RWPE2 (cell line): ENCODE measurements around the gene DNAJB1.
"Not testable (repeated sequence)": the region's sequence is repeated elsewhere in the genome, so short reads cannot be mapped to it uniquely, and the experiment has no call there.

Experiments
- ATAC-seq: fragments of 200-7000 bp; cut with Tn5 transposase; 3 replicates; pipeline ENCODE4 v1.9.1; 2021; ENCODE audit warnings: low read depth
- DNase-seq: peaks from one replicate; pipeline ENCODE4 v3.0.0-alpha.2; 2020; ENCODE audit warnings: low spot score
- H3K27ac ChIP-seq: fragments of 450-650 bp; 2 replicates; pipeline ENCODE4 v1.5.1; 2017; ENCODE audit warnings: mild to moderate bottlenecking; ENCODE audit not compliant: poor library complexity, severe bottlenecking
- H3K27me3 ChIP-seq: fragments of 250-450 bp; sonication (Bioruptor Pico); 2 replicates; pipeline ENCODE4 v1.5.1; 2021; ENCODE audit warnings: mild to moderate bottlenecking, moderate library complexity; ENCODE audit not compliant: insufficient read depth, poor library complexity, severe bottlenecking
- H3K36me3 ChIP-seq: fragments of 250-450 bp; sonication (Bioruptor Pico); 2 replicates; pipeline ENCODE4 v1.5.1; 2020; ENCODE audit warnings: low read depth, mild to moderate bottlenecking, moderate library complexity
- H3K4me1 ChIP-seq: fragments of 250-450 bp; sonication (Bioruptor Pico); 2 replicates; pipeline ENCODE4 v1.5.1; 2021; ENCODE audit warnings: mild to moderate bottlenecking, moderate library complexity; ENCODE audit not compliant: insufficient read depth, poor library complexity, severe bottlenecking
- H3K4me3 ChIP-seq: fragments of 250-450 bp; sonication (Bioruptor Pico); 2 replicates; pipeline ENCODE4 v1.5.1; 2021; ENCODE audit warnings: mild to moderate bottlenecking, moderate library complexity; ENCODE audit not compliant: severe bottlenecking
- H3K9me3 ChIP-seq: fragments of 250-450 bp; sonication (Bioruptor Pico); 2 replicates; pipeline ENCODE4 v1.5.1; 2021; ENCODE audit warnings: mild to moderate bottlenecking, moderate library complexity; ENCODE audit not compliant: severe bottlenecking
- CTCF ChIP-seq: fragments of 450-650 bp; IDR thresholded peaks from one replicate; pipeline ENCODE4 v1.5.1; 2017; ENCODE audit warnings: mild to moderate bottlenecking, moderate library complexity; ENCODE audit not compliant: poor library complexity, severe bottlenecking

DNAJB1 gene

GRCh38 chr19:14505488-14506239 lies 12.5 kb downstream of the DNAJB1 start:
- Histone ChIP-seq H3K36me3 (no peaks in the 10 kb centered on the region), H3K4me1 (peaks cover 42% of the 10 kb centered on the region), H3K4me3 (no peak overlapping the region), H3K27me3 (no peaks in the 10 kb centered on the region), H3K9me3 (no peaks in the 10 kb centered on the region), H3K27ac (peak overlapping the region; percentile 98)
- DNase-seq: peak; percentile 92
- ATAC-seq: peak; percentile 78
- TF ChIP-seq CTCF: peak; percentile 90

- ATAC-seq, H3K9me3 ChIP-seq, H3K4me3 ChIP-seq, H3K27me3 ChIP-seq, H3K36me3 ChIP-seq, DNase-seq: not testable (repeated sequence)
- H3K4me1 ChIP-seq: peaks cover 39% of the 10 kb centered on the region
- H3K27ac ChIP-seq: peak overlapping the region; percentile 98
Observed at GRCh38 chr19:14504575-14504974, 13.6 kb downstream of the DNAJB1 start.

DNA sequence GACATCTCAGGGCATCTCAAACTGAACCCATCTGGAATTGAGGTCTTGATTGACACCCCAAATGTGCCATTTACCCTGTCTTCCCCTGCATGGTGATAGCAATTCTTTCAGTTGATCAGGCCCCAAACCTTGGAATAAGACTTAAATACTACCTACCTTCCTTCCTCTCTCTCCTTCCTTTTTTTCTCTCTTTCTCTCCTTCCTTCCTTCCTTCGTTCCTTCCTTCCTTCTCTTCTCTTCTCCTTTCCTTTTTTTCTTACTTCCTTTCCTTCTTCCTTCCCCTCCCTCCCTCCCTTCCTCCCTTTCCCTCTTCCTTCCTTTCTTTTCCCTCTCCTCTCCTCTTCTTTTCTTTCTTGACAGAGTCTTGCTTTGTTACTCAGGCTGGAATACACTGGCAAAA lies 14.9 kb downstream of the DNAJB1 start:
- DNase-seq: no peak
- Histone ChIP-seq H3K27me3 (no peaks in the 10 kb centered on the region), H3K4me1 (peaks cover 39% of the 10 kb centered on the region), H3K36me3 (no peaks in the 10 kb centered on the region), H3K27ac (peak overlapping the region; percentile 98), H3K9me3 (no peaks in the 10 kb centered on the region), H3K4me3 (no peak overlapping the region)
- ATAC-seq: no peak
- no peak for TF ChIP-seq CTCF

- Histone ChIP-seq H3K4me3 (no peak overlapping the region), H3K9me3 (no peaks in the 10 kb centered on the region), H3K27ac (peak overlapping the region; percentile 98), H3K27me3 (no peaks in the 10 kb centered on the region), H3K36me3 (no peaks in the 10 kb centered on the region), H3K4me1 (peaks cover 34% of the 10 kb centered on the region)
- no peak for TF ChIP-seq CTCF
- peak; percentile 11; the same call in 2 of the 3 replicates for ATAC-seq
- DNase-seq: no peak
Observed at GRCh38 chr19:14502334-14503092, 15.7 kb downstream of the DNAJB1 start.

DNA sequence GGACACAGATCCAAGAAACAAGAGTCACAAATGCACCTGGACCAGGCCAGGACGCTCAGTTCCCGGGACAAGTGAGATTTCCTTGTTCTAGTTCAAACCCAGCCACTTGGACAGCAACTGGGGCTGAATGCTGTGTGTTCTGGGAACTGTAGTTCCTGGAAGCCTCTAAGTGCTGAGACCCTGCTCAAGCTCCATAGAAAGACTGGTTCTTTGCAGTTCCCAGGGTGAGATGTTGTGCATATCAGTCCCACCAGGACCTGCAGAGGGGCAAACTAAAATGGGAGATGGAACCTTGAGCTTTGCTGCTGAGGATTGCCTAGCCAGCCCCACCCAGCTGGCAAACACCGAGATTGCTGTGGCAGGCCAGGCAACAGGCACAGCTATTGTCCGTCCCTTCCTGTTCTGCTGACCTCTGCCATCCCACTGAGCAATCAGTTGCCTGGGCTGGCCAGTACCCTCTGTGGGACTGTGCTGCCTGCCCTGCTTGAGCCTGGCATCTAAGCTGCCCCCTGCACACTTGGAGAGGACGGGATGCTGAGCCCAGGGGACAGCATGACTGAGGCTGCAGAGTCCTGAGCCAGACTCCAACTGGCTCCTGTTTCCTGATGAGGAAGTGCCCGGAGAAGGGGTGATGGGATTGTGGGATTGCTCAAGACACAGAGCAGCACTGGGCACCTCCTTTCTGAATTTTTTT lies 20.8 kb downstream of the DNAJB1 start:
- DNase-seq (no peak), ATAC-seq (no peak)
- no peak overlapping the region for H3K4me3 ChIP-seq

More for the DNA sequence above, 20.8 kb downstream of the DNAJB1 start:
- Histone ChIP-seq H3K27me3 (no peaks in the 10 kb centered on the region), H3K9me3 (no peaks in the 10 kb centered on the region), H3K36me3 (peaks cover 21% of the 10 kb centered on the region), H3K4me1 (peaks cover 20% of the 10 kb centered on the region), H3K27ac (peak overlapping the region; percentile 80)
- no peak for TF ChIP-seq CTCF
